GM13977 (cell line): ENCODE results near the gene PTGDS.

Experiments used
- DNase-seq: peaks from one replicate; pipeline ENCODE4 v3.0.0; 2012; ENCODE audit warnings: low spot score
- CTCF ChIP-seq: IDR thresholded peaks from 2 replicates; pipeline ENCODE4 v1.5.1; 2012; ENCODE audit warnings: mild to moderate bottlenecking, control low read depth; ENCODE audit not compliant: insufficient read depth; ENCODE audit errors: extremely low read depth, missing control alignments
- in situ Hi-C: fragments of 300-500 bp; cut with MboI; formaldehyde crosslinking; loops from one replicate; pipeline ENCODE4 v1.12.0; 2022; ENCODE audit warnings: low sequenced_read_pairs, low pct_unique_long_range_greater_than_20kb, mixed read lengths, inconsistent platforms; ENCODE audit not compliant: unreplicated experiment

The PTGDS gene

GRCh38 chr9:136988872-136989271 is 11.6 kb downstream of the PTGDS start:
- TF ChIP-seq CTCF = no peak
- DNase-seq = no peak
- in situ Hi-C loops = no loop called here

- DNase-seq = no peak
- TF ChIP-seq CTCF = no peak
- in situ Hi-C loops = no loop called here
Observed at GRCh38 chr9:136990242-136990911, 13.1 kb downstream of the PTGDS start.

GRCh38 chr9:136991993-136992818 is 14.9 kb downstream of the PTGDS start, which contains the start of gene PAXX:
PAXX (plus strand) TSS chr9:136992422; CDS start chr9:136992444, 22 bp downstream.
- in situ Hi-C loops = no loop called here
- no peak for TF ChIP-seq CTCF
- peak; percentile 100 for DNase-seq

- in situ Hi-C loops = no loop called here
- TF ChIP-seq CTCF = no peak
- no peak for DNase-seq
Observed at GRCh38 chr9:136992819-136993369, 15.6 kb downstream of the PTGDS start.

GRCh38 chr9:136994180-136994887 is 17.0 kb downstream of the PTGDS start:
- no peak for TF ChIP-seq CTCF
- no peak for DNase-seq
- in situ Hi-C loops = no loop called here

GRCh38 chr9:136994888-136995230 is 17.6 kb downstream of the PTGDS start:
- in situ Hi-C loops = no loop called here
- TF ChIP-seq CTCF = no peak
- no peak for DNase-seq
